ENCODE measurements around the gene GPC6.

DNA sequence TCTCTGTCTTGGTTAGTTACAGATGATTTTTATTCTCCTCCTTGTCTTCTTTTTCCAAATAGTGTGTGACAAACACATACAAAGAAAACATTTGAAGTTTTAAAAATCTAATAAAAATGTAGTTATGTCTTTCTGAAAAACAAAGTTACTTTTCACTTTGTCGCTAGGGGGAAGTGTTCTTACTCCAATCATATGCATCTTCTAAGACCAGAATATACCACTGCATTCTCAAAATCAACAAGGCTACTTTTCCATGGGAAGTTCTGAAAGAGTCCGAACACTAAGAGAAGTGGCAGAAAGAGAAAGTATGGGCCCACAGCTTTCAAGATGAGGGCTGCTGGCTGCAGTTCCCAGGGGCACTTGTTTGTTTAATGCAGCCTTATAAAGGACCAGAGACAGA is 1043.9 kb downstream of the GPC6 start:
- no peak for TF ChIP-seq CTCF (IDR thresholded peaks at IDR 0.05; ENCODE audit: poor library complexity, severe bottlenecking)
- TF ChIP-seq POLR2AphosphoS5 (IDR thresholded peaks at IDR 0.05): no peak
- TF ChIP-seq EZH2 (IDR thresholded peaks at IDR 0.05; ENCODE audit: borderline replicate concordance, insufficient read depth, low read length, poor library complexity, severe bottlenecking): no peak
- no peak for TF ChIP-seq RAD21 (conservative IDR thresholded peaks at IDR 0.05)
- TF ChIP-seq EP300 (conservative IDR thresholded peaks at IDR 0.05; ENCODE audit: poor library complexity, severe bottlenecking): no peak
- TF ChIP-seq REST (IDR thresholded peaks at IDR 0.05; ENCODE audit: borderline replicate concordance): no peak

Data from neural cell (in vitro differentiated cells).